Lower leg skin (tissue), 4 donors: ENCODE data around the gene ZNF646. TPM values are rescaled to one million over a fixed set of nuclear protein-coding genes. Genes with fewer than 3 reads are reported as not detected.

Source experiments
- DNase-seq, 2 donors: peaks; one replicate each; pipeline ENCODE4 v3.0.0-alpha.2; 2019; ENCODE audit warnings: low spot score in 2 of 2
- H3K4me3 ChIP-seq: fragments of 200-600 bp; sonication (generic); 2 replicates; pipeline ENCODE4 v1.5.1; 2017; ENCODE audit warnings: mild to moderate bottlenecking, low read depth; ENCODE audit not compliant: poor library complexity, severe bottlenecking
- POLR2A ChIP-seq, 2 donors: fragments of 450-650 bp; IDR thresholded peaks; one replicate each; pipeline ENCODE4 v1.6.1; 2016 to 2017; ENCODE audit warnings: antibody characterized with exemption in 2 of 2, mild to moderate bottlenecking in 1 of 2, moderate library complexity in 1 of 2
- WGBS, 2 donors: methylation state at CpG; one replicate each; pipeline ENCODE4 v1.1.5; 2018; 5-methylcytosine and 5-hydroxymethylcytosine counted together
- intact Hi-C: fragments of 100-400 bp; cut with DNase I; formaldehyde crosslinking; loops from one replicate; pipeline ENCODE4 v1.15.0; 2023; ENCODE audit warnings: low total_unique reads
- total RNA-seq, 4 donors: library from RNA; depleted of rRNA; stranded (reverse); fragments of >200 nt; gene quantifications; one replicate each; pipeline ENCODE4 v1.1.0, GENCODE V29; 2016
- TF ChIP-seq, protein P1 (sequence below), 3 donors: fragments of 450-650 bp; IDR thresholded peaks; one replicate each; pipeline ENCODE4 v1.5.1; 2016; ENCODE audit warnings: antibody characterized with exemption in 3 of 3, mild to moderate bottlenecking in 3 of 3, moderate library complexity in 2 of 3

Gene ZNF646
- total RNA-seq, 4 donors from 2014 or later, result 25.4 to 30.3 (median 27.1) TPM

DNA sequence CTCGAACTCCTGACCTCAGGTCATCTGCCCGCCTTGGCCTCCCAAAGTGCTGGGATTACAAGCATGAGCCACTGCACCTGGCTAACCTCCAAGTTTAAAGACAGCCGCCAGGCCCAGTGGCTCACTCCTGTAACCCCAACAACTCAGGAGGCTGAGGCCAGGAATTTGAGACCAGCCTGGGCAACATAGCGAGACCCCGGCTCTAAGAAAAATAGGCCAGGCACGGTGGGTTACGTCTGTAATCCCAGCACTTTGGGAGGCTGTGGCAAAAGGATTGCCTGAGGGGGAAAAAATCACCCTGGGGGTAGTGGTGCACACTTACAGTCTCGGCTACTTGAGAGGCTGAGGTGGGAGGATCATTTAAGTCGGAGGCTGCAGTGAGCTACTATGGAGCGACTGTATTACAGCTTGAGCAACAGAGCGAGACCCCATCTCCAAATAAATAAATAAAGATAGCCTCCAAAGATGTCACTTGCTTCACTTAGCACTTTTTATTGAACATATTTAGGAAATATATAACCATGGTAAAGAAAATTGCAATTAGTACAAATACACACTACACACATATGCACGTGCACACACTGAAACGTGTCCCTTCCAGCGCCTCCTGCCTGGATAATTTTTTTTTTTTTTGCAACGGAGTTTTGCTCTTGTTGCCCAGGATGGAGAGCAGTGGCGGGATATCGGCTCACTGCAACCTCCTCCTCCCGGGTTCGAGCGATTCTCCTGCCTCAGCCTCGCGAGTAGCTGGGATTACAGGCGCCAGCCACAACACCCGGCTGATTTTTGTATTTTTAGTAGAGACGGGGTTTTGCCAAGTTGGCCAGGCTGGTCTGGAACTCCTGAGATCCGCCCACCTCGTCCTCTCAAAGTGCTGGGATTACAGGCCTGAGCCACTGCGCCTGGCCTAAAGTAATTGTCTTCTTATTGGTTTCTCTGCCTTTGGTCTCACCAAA is 32.6 kb downstream of the ZNF646 start:
- intact Hi-C loops, result no loop called here
- 89 to 92% methylated on average over 28 of the region's 28 CpGs for WGBS, 2 donors
- TF ChIP-seq, protein P1, sequence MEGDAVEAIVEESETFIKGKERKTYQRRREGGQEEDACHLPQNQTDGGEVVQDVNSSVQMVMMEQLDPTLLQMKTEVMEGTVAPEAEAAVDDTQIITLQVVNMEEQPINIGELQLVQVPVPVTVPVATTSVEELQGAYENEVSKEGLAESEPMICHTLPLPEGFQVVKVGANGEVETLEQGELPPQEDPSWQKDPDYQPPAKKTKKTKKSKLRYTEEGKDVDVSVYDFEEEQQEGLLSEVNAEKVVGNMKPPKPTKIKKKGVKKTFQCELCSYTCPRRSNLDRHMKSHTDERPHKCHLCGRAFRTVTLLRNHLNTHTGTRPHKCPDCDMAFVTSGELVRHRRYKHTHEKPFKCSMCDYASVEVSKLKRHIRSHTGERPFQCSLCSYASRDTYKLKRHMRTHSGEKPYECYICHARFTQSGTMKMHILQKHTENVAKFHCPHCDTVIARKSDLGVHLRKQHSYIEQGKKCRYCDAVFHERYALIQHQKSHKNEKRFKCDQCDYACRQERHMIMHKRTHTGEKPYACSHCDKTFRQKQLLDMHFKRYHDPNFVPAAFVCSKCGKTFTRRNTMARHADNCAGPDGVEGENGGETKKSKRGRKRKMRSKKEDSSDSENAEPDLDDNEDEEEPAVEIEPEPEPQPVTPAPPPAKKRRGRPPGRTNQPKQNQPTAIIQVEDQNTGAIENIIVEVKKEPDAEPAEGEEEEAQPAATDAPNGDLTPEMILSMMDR (IDR thresholded peaks at IDR 0.05), result no peak
- no peak for TF ChIP-seq POLR2A (IDR thresholded peaks at IDR 0.05)
- no peak overlapping the region for H3K4me3 ChIP-seq
- DNase-seq, result no peak

DNA sequence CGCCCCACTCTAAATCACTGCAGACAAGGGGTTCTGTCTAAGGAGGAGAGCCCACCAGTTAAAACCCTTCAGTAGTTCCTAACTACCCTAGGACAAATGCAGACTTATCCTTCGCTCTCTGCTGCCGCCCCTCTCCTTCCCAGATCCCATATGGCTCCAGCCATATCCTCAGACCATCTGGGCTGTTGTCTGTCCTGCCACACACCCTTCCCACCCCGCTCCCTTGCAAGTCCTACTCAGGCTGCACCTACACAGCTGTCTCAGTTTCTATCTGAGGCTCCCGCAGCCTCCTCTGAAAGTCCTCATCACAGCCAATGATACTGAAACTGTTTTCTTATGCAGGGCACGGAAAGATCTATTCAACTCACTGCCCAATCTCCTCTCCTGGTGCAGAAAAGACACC is 33.2 kb downstream of the ZNF646 start:
- intact Hi-C loops, result no loop called here
- WGBS, 2 donors, result 92 to 93% methylated on average over 6 of the region's 6 CpGs
- H3K4me3 ChIP-seq, result no peak overlapping the region
- DNase-seq, result no peak
- TF ChIP-seq, protein P1 (IDR thresholded peaks at IDR 0.05), result no peak
- TF ChIP-seq POLR2A (IDR thresholded peaks at IDR 0.05), result no peak

GRCh38 chr16:31108035-31108793 is 34.0 kb downstream of the ZNF646 start, which contains the start of gene BCKDK:
Gene BCKDK (plus strand): TSS chr16:31108386. CDS start chr16:31109224, 838 bp downstream.
- TF ChIP-seq, protein P1 (IDR thresholded peaks at IDR 0.05), result no peak
- TF ChIP-seq POLR2A (IDR thresholded peaks at IDR 0.05), result no peak
- peak in 1 of 2 donors; percentile 94 for DNase-seq
- intact Hi-C loops, result no loop called here
- 6 to 20% methylated on average over 12 to 34 of the region's 68 CpGs for WGBS, 2 donors
- peak within 1 kb of the TSS; percentile 91 for H3K4me3 ChIP-seq

DNA sequence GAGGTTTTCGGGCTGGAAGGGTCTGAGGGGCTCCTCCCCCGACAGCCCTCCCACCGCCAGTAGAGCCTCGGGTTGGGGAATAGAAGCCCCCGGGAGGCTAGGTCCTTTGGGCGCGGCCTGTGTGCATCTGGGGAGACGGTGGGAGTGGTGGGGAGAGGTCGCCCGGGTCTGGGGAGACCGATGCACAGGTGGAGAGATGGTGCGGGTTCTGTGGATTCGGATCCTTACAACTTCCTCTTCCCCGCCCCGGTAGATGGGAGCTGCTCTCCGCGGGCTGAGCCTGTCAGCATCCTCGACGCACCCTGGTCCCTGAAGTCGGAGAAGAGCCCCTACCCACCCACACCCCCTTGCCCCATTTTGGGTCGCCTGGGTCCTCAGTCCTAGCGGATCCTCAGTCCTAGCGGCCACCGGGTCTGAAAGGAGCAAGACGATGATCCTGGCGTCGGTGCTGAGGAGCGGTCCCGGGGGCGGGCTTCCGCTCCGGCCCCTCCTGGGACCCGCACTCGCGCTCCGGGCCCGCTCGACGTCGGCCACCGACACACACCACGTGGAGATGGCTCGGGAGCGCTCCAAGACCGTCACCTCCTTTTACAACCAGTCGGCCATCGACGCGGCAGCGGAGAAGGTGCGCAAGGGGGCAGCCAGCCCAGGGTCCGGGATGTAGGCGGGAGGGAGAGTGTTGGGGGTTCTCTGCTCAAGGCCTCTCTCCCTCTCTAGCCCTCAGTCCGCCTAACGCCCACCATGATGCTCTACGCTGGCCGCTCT is 34.8 kb downstream of the ZNF646 start:
- WGBS, 2 donors, result 45 to 51% methylated on average over 34 to 45 of the region's 57 CpGs
- no peak for DNase-seq
- peak overlapping the region; percentile 91 for H3K4me3 ChIP-seq
- TF ChIP-seq, protein P1 (IDR thresholded peaks at IDR 0.05), result no peak
- no peak for TF ChIP-seq POLR2A (IDR thresholded peaks at IDR 0.05)
- intact Hi-C loops, result no loop called here

DNA sequence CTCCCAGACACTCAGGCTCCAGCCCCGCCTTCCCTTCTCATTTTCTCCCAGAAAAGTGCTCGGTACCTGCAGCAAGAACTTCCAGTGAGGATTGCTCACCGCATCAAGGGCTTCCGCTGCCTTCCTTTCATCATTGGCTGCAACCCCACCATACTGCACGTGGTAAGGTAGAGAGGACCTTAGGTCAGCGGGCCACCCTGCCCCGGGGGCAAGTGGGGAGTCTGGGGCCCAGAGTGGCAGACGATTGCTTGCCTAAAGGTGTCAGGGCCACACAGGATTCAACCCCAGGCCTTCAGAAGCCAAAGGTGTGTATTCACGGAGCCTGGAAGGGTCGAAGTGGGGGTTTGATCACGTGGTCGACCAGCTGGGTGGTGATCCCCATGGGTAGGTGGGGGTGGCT is 35.4 kb downstream of the ZNF646 start:
- H3K4me3 ChIP-seq, result no peak overlapping the region
- intact Hi-C loops, result no loop called here
- no peak for TF ChIP-seq POLR2A (IDR thresholded peaks at IDR 0.05)
- TF ChIP-seq, protein P1 (IDR thresholded peaks at IDR 0.05), result no peak
- 83 to 85% methylated on average over 12 of the region's 12 CpGs for WGBS, 2 donors
- no peak for DNase-seq
